K562 (cell line): ENCODE data around the gene ZSWIM1. TPM values are rescaled to one million over a fixed set of nuclear protein-coding genes. Genes with fewer than 3 reads are reported as not detected.

Experiments
- BMI1 ChIP-seq: fragments of 150-350 bp; IDR thresholded peaks from 2 replicates; pipeline ENCODE4 v1.6.1; 2014; ENCODE audit warnings: low read length
- CBX8 ChIP-seq: fragments of 200-600 bp; sonication (generic); IDR thresholded peaks from 2 replicates; pipeline ENCODE4 v1.6.1; 2012; ENCODE audit warnings: borderline replicate concordance, mixed run types, low read depth, mild to moderate bottlenecking, moderate library complexity, mixed read lengths, low read length, control low read depth, inconsistent platforms; ENCODE audit not compliant: poor library complexity, severe bottlenecking; ENCODE audit errors: extremely low read depth
- CREM ChIP-seq: IDR thresholded peaks from 2 replicates; pipeline ENCODE4 v1.6.1; 2014; ENCODE audit warnings: antibody characterized with exemption, low read depth
- CTBP1 ChIP-seq: fragments of 450-650 bp; IDR thresholded peaks from 2 replicates; pipeline ENCODE4 v1.6.1; 2016; ENCODE audit warnings: borderline replicate concordance
- ESRRB ChIP-seq: fragments of 250-450 bp; sonication (Bioruptor Pico); IDR thresholded peaks from 2 replicates; pipeline ENCODE4 v1.5.0; 2020; ENCODE audit warnings: mild to moderate bottlenecking, moderate library complexity, borderline replicate concordance
- FOXP1 ChIP-seq: sonication (generic); formaldehyde crosslinking; IDR thresholded peaks from 2 replicates; pipeline ENCODE4 v1.8.0; 2022; ENCODE audit warnings: mild to moderate bottlenecking, missing genetic modification reagents
- HNRNPL ChIP-seq: fragments of 200-400 bp; formaldehyde crosslinking; IDR thresholded peaks from 2 replicates; pipeline ENCODE4 v1.6.1; 2017; ENCODE audit warnings: low read depth, mild to moderate bottlenecking, low read length
- MAFF ChIP-seq: IDR thresholded peaks from 2 replicates; pipeline ENCODE4 v1.6.1; 2012; ENCODE audit warnings: low read length, improper control_type of control experiment
- MED1 ChIP-seq: sonication (generic); formaldehyde crosslinking; IDR thresholded peaks from 2 replicates; pipeline ENCODE4 v1.8.1; 2023; ENCODE audit warnings: missing genetic modification reagents, borderline replicate concordance
- NR4A1 ChIP-seq, 2 experiments: fragments of 250-450 bp in 1 of 2; fragments of 450-650 bp in 1 of 2; sonication (Bioruptor Pico) in 1 of 2; IDR thresholded peaks; 2 replicates each; pipeline versions ENCODE4 v1.4.0 to v1.6.1; 2016 to 2020; ENCODE audit warnings: mild to moderate bottlenecking in 2 of 2, missing compliant biosample characterization in 1 of 2, missing genetic modification characterization in 1 of 2, moderate library complexity in 1 of 2
- PTRF ChIP-seq: fragments of 450-650 bp; IDR thresholded peaks from 2 replicates; pipeline ENCODE4 v1.6.1; 2016; ENCODE audit warnings: mild to moderate bottlenecking, missing genetic modification characterization, missing compliant biosample characterization
- XRCC4 ChIP-seq: IDR thresholded peaks from one replicate; pipeline ENCODE4 v1.6.1; 2011; ENCODE audit not compliant: insufficient read depth, insufficient read length; ENCODE audit errors: extremely low read depth
- ZFPM2 ChIP-seq: fragments of 250-450 bp; sonication (Bioruptor Pico); IDR thresholded peaks from 2 replicates; pipeline ENCODE4 v1.5.1; 2022; ENCODE audit warnings: mild to moderate bottlenecking
- ZNF253 ChIP-seq: fragments of 250-450 bp; sonication (Bioruptor Pico); conservative IDR thresholded peaks from 2 replicates; pipeline ENCODE4 v1.6.1; 2021; ENCODE audit warnings: mild to moderate bottlenecking
- ZNF311 ChIP-seq: fragments of 250-450 bp; sonication (Bioruptor Pico); IDR thresholded peaks from 2 replicates; pipeline ENCODE4 v1.4.0; 2020; ENCODE audit warnings: mild to moderate bottlenecking, moderate library complexity
- ZNF347 ChIP-seq: fragments of 450-650 bp; formaldehyde crosslinking; IDR thresholded peaks from 2 replicates; pipeline ENCODE4 v1.4.0; 2020; ENCODE audit warnings: low read depth, mild to moderate bottlenecking, moderate library complexity
- ZNF436 ChIP-seq: fragments of 250-450, 450-650 bp; sonication (Bioruptor Pico); formaldehyde crosslinking; IDR thresholded peaks from 2 replicates; pipeline ENCODE4 v1.7.0; 2020; ENCODE audit warnings: mild to moderate bottlenecking
- polyA plus RNA-seq, 8 experiments: library from polyadenylated mRNA; depleted of rRNA in 4 of 8; stranded (reverse) in 5 of 8; unstranded in 3 of 8; fragments of >200 nt; fragmentation: Nextera tagmentation in 2 of 8; fragmentation: Illumina TruSeq in 1 of 8; extraction: Ambion mirVana in 2 of 8; extraction: Trizol in 1 of 8; gene quantifications; 2 replicates each; pipeline versions ENCODE4 v1.2.1 to v1.2.3, GENCODE V29; 2011 to 2014; ENCODE audit warnings: inconsistent platforms in 1 of 8, missing spikeins in 1 of 8
- total RNA-seq, 7 experiments: library from RNA; depleted of rRNA in 6 of 7; stranded (reverse); fragments of >200 nt in 6 of 7; fragmentation: Illumina TruSeq in 2 of 7; extraction: Trizol in 2 of 7; gene quantifications; 2 replicates each; pipeline versions ENCODE4 v1.2.1 to v1.2.3, GENCODE V29; 2011 to 2021; ENCODE audit warnings: low replicate concordance in 1 of 7
- TF ChIP-seq, protein P1 (sequence below): fragments of 250-450 bp; sonication (Bioruptor Pico); IDR thresholded peaks from 2 replicates; pipeline ENCODE4 v1.8.0; 2021; ENCODE audit warnings: moderate library complexity, mild to moderate bottlenecking, inconsistent platforms
- TF ChIP-seq, protein P2 (sequence below), 2 experiments: fragments of 450-650 bp; IDR thresholded peaks; 2 replicates each; pipeline ENCODE4 v1.6.1; 2016
- TF ChIP-seq, protein P3 (sequence below): fragments of 250-450 bp; sonication (Bioruptor Pico); IDR thresholded peaks from 2 replicates; pipeline ENCODE4 v1.5.0; 2022; ENCODE audit warnings: mild to moderate bottlenecking
- TF ChIP-seq, protein P4 (sequence below): sonication (generic); formaldehyde crosslinking; IDR thresholded peaks from 2 replicates; pipeline ENCODE4 v1.9.0; 2022; ENCODE audit warnings: mild to moderate bottlenecking, missing genetic modification reagents

Gene ZSWIM1
- total and polyA plus RNA-seq, 9 of the 15 experiments (the other 6 are each of a cell fraction or from before 2014, with no cell fraction given), result 2.5 to 15.6 (median 9.5) TPM

DNA sequence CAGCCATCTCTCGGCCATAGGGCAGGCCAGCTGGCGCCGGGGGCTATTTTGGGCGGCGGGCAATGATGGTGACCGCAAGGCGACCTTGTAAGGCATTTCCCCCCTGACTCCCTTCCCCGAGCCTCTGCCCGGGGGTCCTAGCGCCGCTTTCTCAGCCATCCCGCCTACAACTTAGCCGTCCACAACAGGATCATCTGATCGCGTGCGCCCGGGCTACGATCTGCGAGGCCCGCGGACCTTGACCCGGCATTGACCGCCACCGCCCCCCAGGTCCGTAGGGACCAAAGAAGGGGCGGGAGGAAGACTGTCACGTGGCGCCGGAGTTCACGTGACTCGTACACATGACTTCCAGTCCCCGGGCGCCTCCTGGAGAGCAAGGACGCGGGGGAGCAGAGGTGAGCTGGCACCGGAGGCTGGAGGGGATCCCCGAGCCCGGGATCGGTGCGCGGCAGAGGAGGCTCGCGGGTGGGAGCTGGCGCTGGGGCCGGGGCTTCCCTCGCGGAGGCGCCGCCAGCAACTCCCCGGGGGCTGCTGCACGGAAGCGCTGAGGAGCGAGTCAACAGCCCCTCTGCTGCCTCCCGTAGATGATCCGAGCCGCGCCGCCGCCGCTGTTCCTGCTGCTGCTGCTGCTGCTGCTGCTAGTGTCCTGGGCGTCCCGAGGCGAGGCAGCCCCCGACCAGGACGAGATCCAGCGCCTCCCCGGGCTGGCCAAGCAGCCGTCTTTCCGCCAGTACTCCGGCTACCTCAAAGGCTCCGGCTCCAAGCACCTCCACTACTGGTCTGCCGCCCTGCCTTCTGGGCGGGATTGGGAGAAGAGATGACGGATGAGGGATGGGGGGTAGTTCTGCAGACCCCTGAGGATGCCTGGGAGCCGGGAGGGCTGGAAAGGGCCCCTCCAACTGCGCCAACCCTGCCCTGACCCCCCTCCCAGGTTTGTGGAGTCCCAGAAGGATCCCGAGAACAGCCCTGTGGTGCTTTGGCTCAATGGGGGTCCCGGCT is 10.3 kb downstream of the ZSWIM1 start, which contains the start of the genes CTSA and NEURL2 (continued):
- TF ChIP-seq, protein P1, sequence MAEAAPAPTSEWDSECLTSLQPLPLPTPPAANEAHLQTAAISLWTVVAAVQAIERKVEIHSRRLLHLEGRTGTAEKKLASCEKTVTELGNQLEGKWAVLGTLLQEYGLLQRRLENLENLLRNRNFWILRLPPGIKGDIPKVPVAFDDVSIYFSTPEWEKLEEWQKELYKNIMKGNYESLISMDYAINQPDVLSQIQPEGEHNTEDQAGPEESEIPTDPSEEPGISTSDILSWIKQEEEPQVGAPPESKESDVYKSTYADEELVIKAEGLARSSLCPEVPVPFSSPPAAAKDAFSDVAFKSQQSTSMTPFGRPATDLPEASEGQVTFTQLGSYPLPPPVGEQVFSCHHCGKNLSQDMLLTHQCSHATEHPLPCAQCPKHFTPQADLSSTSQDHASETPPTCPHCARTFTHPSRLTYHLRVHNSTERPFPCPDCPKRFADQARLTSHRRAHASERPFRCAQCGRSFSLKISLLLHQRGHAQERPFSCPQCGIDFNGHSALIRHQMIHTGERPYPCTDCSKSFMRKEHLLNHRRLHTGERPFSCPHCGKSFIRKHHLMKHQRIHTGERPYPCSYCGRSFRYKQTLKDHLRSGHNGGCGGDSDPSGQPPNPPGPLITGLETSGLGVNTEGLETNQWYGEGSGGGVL (CRISPR knock-in tag), result no peak
- TF ChIP-seq ZNF253 (CRISPR knock-in tag) (no peak), MAFF (no peak), NR4A1 (CRISPR knock-in tag; IDR thresholded peaks at IDR 0.05) (no peak), NR4A1 (tag; IDR thresholded peaks at IDR 0.05) (peak; percentile 56; the same call in 1 of the 2 replicates), ZNF311 (CRISPR knock-in tag) (no peak), CREM (peak; percentile 66), CBX8 (no peak), CTBP1 (0 out of 2 replicates have a peak, but pooled peaks have one; percentile 52), ZNF436 (CRISPR knock-in tag) (no peak), XRCC4 (no peak), MED1 (CRISPR knock-in tag) (no peak), FOXP1 (CRISPR knock-in tag) (0 out of 2 replicates have a peak, but pooled peaks have one; percentile 80), HNRNPL (no peak), ZNF347 (no peak), PTRF (no peak), BMI1 (no peak), ZFPM2 (CRISPR knock-in tag) (no peak), ESRRB (CRISPR knock-in tag) (no peak)
- TF ChIP-seq, protein P2, sequence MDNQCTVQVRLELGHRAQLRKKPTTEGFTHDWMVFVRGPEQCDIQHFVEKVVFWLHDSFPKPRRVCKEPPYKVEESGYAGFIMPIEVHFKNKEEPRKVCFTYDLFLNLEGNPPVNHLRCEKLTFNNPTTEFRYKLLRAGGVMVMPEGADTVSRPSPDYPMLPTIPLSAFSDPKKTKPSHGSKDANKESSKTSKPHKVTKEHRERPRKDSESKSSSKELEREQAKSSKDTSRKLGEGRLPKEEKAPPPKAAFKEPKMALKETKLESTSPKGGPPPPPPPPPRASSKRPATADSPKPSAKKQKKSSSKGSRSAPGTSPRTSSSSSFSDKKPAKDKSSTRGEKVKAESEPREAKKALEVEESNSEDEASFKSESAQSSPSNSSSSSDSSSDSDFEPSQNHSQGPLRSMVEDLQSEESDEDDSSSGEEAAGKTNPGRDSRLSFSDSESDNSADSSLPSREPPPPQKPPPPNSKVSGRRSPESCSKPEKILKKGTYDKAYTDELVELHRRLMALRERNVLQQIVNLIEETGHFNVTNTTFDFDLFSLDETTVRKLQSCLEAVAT (IDR thresholded peaks at IDR 0.05), result peak in 1 of 2 experiments; percentile 42; a peak in 2 of 4 replicates
- TF ChIP-seq, protein P3, sequence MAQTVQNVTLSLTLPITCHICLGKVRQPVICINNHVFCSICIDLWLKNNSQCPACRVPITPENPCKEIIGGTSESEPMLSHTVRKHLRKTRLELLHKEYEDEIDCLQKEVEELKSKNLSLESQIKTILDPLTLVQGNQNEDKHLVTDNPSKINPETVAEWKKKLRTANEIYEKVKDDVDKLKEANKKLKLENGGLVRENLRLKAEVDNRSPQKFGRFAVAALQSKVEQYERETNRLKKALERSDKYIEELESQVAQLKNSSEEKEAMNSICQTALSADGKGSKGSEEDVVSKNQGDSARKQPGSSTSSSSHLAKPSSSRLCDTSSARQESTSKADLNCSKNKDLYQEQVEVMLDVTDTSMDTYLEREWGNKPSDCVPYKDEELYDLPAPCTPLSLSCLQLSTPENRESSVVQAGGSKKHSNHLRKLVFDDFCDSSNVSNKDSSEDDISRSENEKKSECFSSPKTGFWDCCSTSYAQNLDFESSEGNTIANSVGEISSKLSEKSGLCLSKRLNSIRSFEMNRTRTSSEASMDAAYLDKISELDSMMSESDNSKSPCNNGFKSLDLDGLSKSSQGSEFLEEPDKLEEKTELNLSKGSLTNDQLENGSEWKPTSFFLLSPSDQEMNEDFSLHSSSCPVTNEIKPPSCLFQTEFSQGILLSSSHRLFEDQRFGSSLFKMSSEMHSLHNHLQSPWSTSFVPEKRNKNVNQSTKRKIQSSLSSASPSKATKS (CRISPR knock-in tag), result no peak
- TF ChIP-seq, protein P4, sequence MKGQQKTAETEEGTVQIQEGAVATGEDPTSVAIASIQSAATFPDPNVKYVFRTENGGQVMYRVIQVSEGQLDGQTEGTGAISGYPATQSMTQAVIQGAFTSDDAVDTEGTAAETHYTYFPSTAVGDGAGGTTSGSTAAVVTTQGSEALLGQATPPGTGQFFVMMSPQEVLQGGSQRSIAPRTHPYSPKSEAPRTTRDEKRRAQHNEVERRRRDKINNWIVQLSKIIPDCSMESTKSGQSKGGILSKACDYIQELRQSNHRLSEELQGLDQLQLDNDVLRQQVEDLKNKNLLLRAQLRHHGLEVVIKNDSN (CRISPR knock-in tag), result peak; percentile 100
